NCI-H524 treated with DMSO at 0.1 percent for 48 hours (cell line): ENCODE data around the gene UXT.
A peak's percentile ranks its signal among the peaks of the same experiment; 100 is the strongest.

Source experiments
- DNase-seq: peaks from one replicate; lab custom pipeline; 2025; lab: John Stamatoyannopoulos, UW

The UXT gene

DNA sequence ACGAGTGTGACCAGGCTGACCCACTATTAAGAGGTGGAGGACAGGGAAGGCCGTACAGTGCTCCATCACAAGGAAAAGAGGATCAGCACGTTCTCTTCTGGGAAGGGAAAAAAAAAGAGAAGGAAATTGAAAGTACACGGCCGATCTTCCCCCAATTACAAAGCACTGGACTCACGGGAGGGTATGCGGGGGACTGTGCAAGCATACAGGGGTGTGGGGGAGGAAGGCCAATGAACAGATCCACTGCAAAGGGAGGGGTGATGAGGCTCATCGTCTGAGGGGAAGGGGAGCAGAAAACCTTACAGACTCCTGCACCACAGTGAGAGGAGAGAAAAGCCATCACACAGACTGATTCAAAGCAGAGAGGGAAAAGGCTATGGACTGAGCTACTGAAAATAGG, 9.7 kb downstream of the UXT start:
- DNase-seq: no peak

GRCh38 chrX:47648376-47648775, 10.6 kb downstream of the UXT start:
- no peak for DNase-seq

DNA sequence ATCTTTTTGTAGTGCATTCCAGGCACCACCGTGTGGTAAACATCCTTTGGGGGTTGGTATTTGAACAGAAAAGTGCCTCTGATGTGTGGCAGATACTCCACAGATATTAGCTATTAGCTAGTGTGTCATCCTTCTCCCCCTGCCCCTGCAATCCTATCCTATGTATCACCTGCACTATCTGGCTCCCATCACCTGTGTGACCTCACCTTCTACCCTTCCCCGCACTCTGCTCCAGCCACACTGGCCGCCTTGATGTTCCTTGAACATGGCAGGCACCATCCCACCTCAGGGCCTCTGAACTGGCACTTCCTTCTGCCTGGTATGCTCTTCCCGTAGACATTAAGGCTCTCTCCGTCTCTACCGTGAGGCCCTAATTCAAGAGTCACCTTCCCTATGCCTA, 12.3 kb downstream of the UXT start:
- DNase-seq: no peak

GRCh38 chrX:47645530-47645929, 13.4 kb downstream of the UXT start:
- no peak for DNase-seq

DNA sequence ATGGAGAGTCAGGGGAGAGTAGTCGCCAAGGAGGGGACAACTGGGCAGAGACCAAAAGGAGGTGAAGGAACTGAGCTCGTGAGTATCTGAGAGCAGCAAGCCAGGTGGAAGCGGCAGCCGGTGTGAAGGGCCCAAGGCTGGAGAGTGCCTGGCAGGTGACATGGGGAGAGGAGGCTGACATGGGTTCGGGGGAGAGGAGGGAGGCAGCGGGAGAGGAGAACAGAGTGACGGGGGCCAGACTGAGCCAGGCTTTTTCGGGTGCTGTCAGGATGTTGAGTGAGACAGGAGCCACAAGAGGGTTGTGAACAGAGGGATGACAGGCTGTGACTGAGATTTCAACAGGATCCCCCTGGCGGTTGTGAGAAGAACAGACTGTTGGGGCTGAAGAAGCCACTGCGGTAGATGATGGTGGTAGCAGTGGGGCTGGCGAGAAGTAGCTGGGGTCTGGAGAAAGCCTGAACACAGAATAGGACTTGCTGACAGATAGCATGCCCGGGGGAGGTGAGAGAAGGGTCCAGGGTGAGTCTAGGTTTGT, 14.4 kb downstream of the UXT start:
- no peak for DNase-seq

DNA sequence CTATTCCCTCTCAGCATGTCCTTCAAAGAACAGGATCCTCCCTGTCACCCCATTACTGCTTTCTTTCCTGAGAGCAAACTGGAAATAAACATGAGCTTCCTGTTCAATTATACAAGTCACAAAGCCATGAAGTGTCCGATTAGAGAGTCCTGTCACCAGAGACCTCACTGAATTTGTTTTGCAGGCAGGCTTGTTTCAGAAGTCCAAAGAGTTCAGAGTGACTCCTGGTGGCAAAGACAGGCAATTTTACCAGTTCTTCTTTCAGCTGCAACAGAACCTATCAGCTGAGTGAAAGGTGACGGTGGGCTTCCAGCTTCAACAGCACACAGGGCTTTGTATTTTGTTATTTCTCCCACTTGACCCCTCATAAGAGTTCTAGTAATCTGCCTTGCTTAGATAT, 15.1 kb downstream of the UXT start:
- no peak for DNase-seq

- no peak for DNase-seq
Observed at GRCh38 chrX:47638816-47639215, 20.2 kb downstream of the UXT start.

DNA sequence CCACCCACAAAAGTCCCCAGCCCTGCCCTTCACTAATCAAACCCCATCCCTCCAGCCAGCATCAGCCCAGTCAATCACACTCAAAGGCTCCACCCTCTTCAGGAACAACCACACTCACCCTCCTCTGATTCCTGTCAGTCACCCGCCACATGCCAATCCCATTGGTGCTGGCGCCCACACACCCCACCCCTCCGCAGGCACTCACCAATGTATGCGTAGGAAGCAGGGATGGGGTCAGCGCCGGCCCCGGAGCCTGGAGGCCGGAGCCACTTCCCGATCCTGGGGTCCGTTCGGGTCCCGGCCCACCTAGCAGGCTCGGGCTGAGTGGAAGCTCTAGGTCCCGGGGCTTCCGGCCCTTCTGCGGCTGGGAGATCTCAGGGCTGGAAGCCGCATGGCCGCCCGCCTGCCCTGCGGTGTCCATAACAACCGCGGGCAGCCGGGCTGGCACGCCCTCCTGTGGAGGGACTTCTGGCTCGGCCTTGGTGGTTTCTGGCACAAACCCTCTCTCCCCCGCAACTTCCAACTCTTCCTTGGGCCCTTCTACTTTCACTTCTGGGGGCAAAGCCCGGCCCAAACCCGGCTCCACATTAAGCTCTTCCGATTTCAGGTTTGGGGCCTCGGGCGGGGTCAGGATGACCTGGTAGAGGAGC, 21.3 kb downstream of the UXT start:
- DNase-seq: no peak

DNA sequence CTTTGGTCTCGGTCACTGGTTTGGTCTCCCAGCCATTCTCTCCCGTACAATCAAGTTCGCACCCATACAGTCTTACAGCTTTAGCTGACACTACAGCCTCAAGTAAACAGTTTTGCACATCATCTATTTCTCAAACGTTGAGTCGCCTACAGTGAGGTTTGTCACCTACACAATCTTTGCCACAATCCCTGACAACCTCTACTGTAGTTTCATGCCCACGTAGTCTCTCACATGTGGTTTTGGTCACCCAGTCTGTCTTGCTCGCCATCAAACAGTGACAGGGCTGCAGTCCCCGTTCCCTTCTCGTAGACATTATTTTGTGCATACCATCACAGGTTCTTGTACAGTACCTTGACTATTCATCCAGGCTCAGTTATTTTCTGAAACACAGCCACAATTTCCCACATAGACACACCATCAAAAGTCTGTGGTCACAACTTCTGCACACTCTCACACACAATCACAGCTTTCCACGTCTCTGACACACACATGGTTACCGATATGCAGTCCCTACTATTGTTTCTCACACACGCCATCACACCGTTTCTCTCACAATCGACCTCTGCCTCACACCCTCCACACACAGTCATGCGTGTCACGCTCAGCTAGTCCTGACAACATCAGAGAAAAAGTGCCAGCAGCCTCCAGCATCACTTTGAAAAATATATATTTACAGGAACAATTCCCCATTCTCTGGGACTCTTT, 24.0 kb downstream of the UXT start:
- DNase-seq: no peak

- DNase-seq: no peak
Observed at GRCh38 chrX:47633689-47634590, 25.0 kb downstream of the UXT start.

DNA sequence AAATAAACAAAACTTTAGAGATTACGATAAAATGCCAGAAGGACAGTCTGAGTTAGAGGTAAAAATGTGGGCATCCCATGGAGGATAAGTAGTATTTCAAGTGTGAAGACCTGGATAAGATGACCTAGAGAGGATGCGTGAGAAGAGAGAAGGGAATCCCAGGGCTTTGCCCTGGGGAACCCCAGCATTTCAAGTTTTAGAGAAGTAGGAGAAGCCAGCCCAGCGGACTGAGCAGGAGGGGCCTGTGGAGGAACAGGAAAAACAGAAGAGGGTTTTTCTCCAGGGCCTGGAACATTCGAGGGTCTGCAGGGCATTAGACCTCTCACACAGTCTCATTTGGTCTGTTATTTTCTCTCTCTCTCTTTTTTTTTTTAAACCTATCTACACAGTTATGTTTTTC, 26.3 kb downstream of the UXT start:
- DNase-seq: no peak

- DNase-seq: no peak
Observed at GRCh38 chrX:47631676-47632075, 27.3 kb downstream of the UXT start.

GRCh38 chrX:47629419-47630200, 29.4 kb downstream of the UXT start, which contains the start of gene CFP:
Gene CFP (minus strand): TSS chrX:47629930. CDS start chrX:47629844, 86 bp downstream.
- no peak for DNase-seq

DNA sequence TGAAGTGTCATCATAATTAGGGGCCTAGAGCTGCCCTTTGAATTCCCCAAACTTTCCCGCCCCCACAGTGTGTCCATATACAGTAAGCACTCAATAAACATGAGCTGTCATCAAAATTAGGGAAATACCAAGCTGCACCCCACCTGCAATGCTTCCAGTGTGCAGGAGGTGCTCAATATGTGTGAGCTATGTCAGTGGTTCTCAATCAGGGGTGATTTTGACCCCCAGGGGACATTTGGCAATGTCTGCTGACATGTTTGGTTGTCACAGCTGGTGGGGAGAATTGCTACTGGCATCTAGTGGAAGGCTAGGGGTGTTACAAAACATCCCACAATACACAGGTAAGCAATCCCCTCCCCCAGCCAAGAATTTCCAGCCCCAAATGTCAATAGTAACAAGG, 30.0 kb downstream of the UXT start:
- no peak for DNase-seq

- DNase-seq: no peak
Observed at GRCh38 chrX:47625365-47625764, 33.6 kb downstream of the UXT start.

GRCh38 chrX:47623540-47624027, 35.4 kb downstream of the UXT start:
- DNase-seq: peak; percentile 78

- DNase-seq: no peak
Observed at GRCh38 chrX:47621851-47622250, 37.1 kb downstream of the UXT start.

- DNase-seq: no peak
Observed at GRCh38 chrX:47620303-47620685, 38.7 kb downstream of the UXT start.

DNA sequence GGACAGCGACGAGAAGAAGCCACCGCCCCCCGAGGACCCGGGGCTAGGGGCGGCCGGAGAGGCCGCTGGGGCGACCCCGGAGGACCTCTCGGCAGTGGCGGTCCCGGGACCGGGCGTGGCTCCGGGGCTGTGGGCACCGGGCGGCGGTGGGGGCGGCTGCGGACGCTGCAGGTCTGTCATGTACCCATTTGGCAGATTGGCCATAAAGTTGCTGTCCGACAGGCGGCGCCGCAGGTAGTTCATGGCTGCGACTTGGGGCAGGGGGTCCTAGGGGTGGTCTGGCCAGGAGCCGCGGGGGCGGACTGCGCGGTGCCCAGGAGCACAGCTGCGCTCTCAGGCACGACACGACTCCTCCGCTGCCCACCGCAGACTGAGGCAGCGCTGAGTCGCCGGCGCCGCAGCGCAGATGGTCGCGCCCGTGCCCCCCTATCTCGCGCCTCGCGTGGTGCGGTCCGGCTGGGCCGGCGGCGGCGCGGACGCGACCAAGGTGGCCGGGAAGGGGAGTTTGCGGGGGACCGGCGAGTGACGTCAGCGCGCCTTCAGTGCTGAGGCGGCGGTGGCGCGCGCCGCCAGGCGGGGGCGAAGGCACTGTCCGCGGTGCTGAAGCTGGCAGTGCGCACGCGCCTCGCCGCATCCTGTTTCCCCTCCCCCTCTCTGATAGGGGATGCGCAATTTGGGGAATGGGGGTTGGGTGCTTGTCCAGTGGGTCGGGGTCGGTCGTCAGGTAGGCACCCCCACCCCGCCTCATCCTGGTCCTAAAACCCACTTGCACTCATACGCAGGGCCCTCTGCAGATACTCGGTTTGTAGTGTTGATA, 39.3 kb downstream of the UXT start, which contains the start of gene SYN1:
Gene SYN1, minus strand, starts transcription at position 372 of the 817 bp plus-strand sequence. Its CDS starts 129 bp downstream, at position 243.
- DNase-seq: peak; percentile 17

- no peak for DNase-seq
Observed at GRCh38 chrX:47618923-47619485, 40.0 kb downstream of the UXT start.
